Stimulated activated naive CD4-positive, alpha-beta T cell (primary cell): ENCODE data around the gene LEMD3.
A peak's percentile ranks its signal among the peaks of the same experiment; 100 is the strongest.
"Not testable (repeated sequence)": the region's sequence is repeated elsewhere in the genome, so short reads cannot be mapped to it uniquely, and the experiment has no call there.

ENCODE experiments used
- DNase-seq, 6 experiments: peaks; one replicate each; lab custom pipeline; 2025; lab: John Stamatoyannopoulos, UW

Gene LEMD3

DNA sequence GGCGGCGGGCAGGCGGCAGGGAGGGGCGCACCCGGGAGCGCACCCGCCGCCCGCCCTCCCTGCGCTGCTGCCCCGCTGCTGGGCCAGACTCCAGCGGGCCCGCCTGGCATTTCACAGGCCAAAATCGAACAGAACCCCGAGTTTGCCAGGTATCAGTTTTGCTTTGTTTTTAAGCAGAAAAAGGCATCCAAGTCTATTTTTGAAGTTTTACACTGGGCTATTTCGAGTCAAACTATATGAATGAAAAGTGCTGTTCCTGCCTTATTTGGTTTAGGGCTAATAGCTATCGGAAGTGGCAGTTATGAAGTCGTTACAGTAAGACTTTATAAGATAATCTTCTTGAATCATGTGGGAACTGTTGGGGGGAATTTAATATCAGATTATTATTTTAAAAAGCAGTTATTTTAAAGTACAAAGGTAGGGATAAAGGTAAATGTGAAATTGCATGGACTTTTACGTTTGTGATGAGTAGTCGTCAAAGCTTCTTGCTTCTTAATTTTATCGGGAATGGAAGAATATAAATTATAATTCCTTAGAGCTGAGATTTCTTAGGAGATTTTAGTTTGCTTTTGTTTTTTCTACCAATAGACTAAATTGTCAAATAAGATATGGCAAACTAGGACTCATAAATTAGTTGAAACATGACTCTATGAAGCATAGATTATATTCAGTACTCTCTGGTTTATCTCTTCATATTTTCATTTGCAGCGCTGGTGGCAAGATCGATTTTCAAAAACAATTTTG is 110.2 kb downstream of the LEMD3 start:
- peak in 1 of 6 experiments; percentile 16 for DNase-seq

DNA sequence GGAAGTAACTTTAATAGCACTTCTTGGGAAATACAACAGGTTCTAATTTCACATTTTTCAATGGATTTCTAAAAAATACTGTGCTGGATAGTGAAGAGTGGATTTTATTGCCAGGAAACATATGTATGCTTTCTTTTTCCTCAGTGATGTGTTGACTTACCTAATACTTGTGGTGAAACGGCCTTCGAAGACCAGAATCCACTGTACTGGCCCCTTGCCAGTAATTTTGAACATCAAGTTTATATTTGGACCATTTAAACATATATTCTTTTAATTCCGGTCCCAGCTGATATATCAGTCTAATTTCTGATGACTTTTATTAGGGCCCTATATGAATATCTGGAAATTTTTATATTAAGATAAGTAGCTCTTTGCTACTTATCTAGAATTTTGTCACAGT is 110.9 kb downstream of the LEMD3 start:
- no peak for DNase-seq

GRCh38 chr12:65282840-65283239 is 113.5 kb downstream of the LEMD3 start:
- DNase-seq: no peak

DNA sequence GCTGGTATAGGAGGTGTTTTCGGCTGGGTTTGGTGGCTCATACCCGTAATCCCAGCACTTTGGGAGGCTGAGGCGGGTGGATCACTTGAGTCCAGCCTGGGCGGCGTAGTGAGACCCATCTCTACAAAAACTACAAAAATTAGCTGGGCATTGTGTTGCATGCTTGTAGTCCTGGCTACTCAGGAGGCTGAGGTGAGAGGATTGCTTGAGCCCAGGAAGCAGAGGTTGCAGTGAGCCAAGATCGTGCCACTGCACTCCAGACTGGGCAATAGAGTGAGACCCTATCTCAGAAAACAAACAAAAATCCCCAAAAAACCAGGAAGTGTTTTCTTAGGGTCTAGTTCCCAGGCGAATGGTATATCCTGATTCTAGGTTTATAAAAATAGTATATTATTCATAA is 116.1 kb downstream of the LEMD3 start:
- DNase-seq: not testable (repeated sequence)

GRCh38 chr12:65287426-65287825 is 118.0 kb downstream of the LEMD3 start:
- no peak for DNase-seq

DNA sequence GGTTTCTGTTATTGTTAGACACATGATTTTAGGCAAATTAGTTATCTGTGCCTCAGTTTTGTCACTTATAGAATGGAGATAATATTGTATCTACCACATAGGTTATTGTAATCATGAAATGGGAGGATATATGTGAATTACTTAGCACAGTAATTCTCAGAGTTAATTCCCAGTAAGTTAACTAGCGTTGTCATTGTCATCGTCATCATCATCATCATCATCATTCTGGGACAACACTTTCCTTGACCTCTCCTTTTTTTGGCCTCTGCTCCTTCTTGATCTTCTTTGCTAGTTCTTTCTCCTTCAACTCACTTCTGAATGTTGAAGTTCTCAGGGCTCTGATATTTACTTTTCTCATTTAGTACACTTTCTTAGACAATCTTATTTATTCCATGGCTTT is 122.9 kb downstream of the LEMD3 start:
- no peak for DNase-seq

GRCh38 chr12:65293735-65294134 is 124.4 kb downstream of the LEMD3 start:
- no peak for DNase-seq

- no peak for DNase-seq
These were observed 125.4 kb downstream of the LEMD3 start for GRCh38 chr12:65294641-65295262.

DNA sequence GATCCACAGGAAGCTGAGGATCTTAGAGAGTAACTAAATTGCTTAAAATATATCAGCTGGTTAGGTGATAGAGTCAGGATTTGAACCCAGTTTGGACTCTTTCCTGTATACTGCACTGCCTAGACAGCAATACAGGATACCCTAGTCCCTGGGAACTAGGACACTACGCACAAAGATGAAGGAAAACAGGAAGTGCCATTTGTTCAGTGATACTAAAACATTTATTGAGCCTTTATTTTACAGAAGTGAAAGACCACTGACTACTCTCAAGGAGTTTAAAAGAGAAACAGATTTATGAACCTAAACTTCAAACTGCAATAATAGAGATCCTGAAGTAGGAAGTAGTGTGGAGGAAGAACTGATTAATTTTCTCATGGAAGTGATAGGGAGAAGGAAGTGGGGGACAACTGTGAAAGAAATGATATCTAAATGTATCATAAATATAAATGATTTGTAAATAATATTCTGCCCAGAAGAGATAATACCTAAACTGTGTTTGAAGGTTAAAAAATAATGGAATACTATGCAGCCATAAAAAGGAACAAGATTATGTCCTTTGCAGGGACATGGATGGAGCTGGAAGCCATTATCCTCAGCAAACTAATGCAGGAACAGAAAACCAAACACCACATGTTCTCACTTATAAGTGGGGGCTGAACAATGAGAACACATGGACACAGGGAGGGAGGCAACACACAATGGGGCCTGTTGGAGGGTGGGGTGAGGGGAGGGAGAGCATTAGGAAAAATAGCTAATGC is 127.3 kb downstream of the LEMD3 start:
- DNase-seq: no peak
